Spleen (tissue), 7 donors: ENCODE measurements around the gene PAK6.

ENCODE experiments used
- CTCF ChIP-seq, 11 experiments: fragments of 200-600 bp in 7 of 11; fragments of 450-650 bp in 4 of 11; sonication (generic) in 4 of 11; IDR thresholded peaks in 8 of 11; conservative IDR thresholded peaks in 3 of 11; 1 replicate in 7 of 11; 2 replicates in 4 of 11; pipeline versions ENCODE4 v1.4.0 to v1.8.0; 2016 to 2021; ENCODE audit warnings: antibody characterized with exemption in 11 of 11, inconsistent platforms in 4 of 11, mild to moderate bottlenecking in 1 of 11
- POLR2A ChIP-seq, 3 donors: fragments of 450-650 bp; IDR thresholded peaks; one replicate each; pipeline ENCODE4 v1.5.1; 2017; ENCODE audit warnings: antibody characterized with exemption in 3 of 3, mild to moderate bottlenecking in 1 of 3
- donor health status: DM: no; HTN: no; CAD: no; lungs with moderate emphysema.
- donor health status: DM: no; HTN: no; CAD: no.
- donor health status: DM: no; HTN: no; CAD: no.

GRCh38 chr15:40249477-40250303 is 10.8 kb downstream of the PAK6 start:
- no peak for TF ChIP-seq POLR2A (IDR thresholded peaks at IDR 0.05)
- TF ChIP-seq CTCF (IDR thresholded peaks at IDR 0.05 in 8 of 11, conservative IDR thresholded peaks at IDR 0.05 in 3 of 11), result no peak
